Loucy (cell line): ENCODE data around the gene CCR5AS.

ENCODE experiments used
- CTCF ChIP-seq: fragments of 200-600 bp; sonication (generic); conservative IDR thresholded peaks from 2 replicates; pipeline ENCODE4 v1.5.1; 2014; ENCODE audit warnings: mild to moderate bottlenecking, antibody characterized with exemption, low read length
- EZH2phosphoT487 ChIP-seq: fragments of 200-600 bp; IDR thresholded peaks from 2 replicates; pipeline ENCODE4 v1.6.1; 2018; ENCODE audit warnings: antibody characterized with exemption, mild to moderate bottlenecking, moderate library complexity, borderline replicate concordance

GRCh38 chr3:46429250-46429649, 22.4 kb upstream of the CCR5AS start:
- no peak for TF ChIP-seq CTCF
- no peak for TF ChIP-seq EZH2phosphoT487
